ENCODE results near the gene RRP15. TPM values are rescaled to one million over a fixed set of nuclear protein-coding genes. Genes with fewer than 3 reads are reported as not detected.

RRP15 gene
- polyA plus RNA-seq, 1 experiment: 7.9 TPM

DNA sequence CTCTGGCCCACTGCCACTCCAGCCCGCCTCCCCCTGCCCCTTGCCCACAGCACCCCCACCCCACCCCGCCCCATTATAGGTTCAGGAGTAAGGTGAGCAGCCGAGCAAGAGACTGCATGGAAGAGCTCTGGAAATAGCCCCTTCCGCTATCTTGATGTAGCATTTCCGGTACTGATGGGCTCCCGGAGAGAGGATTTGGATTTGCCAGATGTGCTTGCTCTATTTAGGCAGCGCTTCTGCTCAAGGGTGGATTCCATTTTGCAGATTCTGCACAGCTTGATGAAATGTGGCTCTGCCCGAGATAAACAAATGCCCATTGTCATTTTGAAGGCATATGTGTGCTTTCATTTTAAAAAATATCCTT is 67.0 kb downstream of the RRP15 start:
- CTCF ChIA-PET: interaction anchor here (0.7 kb wide), 1 partner anchor 1433 kb away, joined by 4 read pairs; no protein-coding TSS in a partner anchor
- H3K9me3 ChIP-seq (ENCODE audit: control insufficient read depth, insufficient read depth, low read length): no peaks in the 10 kb centered on the region
- POLR2A ChIA-PET: no interaction called here
- H3K4me3 ChIP-seq (ENCODE audit: low read depth, low read length): no peak overlapping the region; the same call in 1 of the 2 replicates
- TF ChIP-seq, protein P1, sequence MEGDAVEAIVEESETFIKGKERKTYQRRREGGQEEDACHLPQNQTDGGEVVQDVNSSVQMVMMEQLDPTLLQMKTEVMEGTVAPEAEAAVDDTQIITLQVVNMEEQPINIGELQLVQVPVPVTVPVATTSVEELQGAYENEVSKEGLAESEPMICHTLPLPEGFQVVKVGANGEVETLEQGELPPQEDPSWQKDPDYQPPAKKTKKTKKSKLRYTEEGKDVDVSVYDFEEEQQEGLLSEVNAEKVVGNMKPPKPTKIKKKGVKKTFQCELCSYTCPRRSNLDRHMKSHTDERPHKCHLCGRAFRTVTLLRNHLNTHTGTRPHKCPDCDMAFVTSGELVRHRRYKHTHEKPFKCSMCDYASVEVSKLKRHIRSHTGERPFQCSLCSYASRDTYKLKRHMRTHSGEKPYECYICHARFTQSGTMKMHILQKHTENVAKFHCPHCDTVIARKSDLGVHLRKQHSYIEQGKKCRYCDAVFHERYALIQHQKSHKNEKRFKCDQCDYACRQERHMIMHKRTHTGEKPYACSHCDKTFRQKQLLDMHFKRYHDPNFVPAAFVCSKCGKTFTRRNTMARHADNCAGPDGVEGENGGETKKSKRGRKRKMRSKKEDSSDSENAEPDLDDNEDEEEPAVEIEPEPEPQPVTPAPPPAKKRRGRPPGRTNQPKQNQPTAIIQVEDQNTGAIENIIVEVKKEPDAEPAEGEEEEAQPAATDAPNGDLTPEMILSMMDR (IDR thresholded peaks at IDR 0.05; ENCODE audit: low read depth, low read length): no peak
- no peaks in the 10 kb centered on the region for H3K27me3 ChIP-seq (ENCODE audit: control insufficient read depth, insufficient read depth, low read length)
- DNase-seq (ENCODE audit: low read depth, low spot score): no peak
- H3K27ac ChIP-seq (ENCODE audit: low read depth, low read length): no peak overlapping the region

DNA sequence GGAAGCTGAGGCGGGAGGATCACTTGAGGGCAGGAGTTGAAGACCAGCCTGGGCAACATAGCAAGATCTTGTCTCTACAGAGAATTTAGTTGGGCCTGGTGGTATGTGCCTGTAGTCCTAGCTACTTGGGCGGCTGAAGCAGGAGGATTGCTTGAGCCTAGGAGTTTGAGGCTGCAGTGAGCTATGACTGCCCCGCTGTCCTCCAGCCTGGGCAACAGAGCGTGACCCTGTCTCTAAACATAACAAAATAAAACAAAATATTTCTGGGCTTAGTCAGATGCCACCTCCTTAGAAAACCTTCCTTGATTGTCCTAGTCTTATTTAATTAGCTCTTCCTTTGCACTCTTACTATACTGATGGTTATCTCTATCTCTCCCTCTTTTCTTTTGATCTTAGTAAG is 68.6 kb downstream of the RRP15 start:
- no peak overlapping the region for H3K27ac ChIP-seq (ENCODE audit: low read depth, low read length)
- DNase-seq (ENCODE audit: low read depth, low spot score): no peak
- ChIA-PET CTCF (interaction anchor here (1.0 to 1.6 kb wide), 3 partner anchors 8 to 193 kb away, joined by 3 to 4 read pairs (median 4); partner anchors contain the start of gene TGFB2), POLR2A (interaction anchor here (0.6 kb wide), 1 partner anchor 415 kb away, joined by 4 read pairs; no protein-coding TSS in a partner anchor)
- no peaks in the 10 kb centered on the region for H3K27me3 ChIP-seq (ENCODE audit: control insufficient read depth, insufficient read depth, low read length)
- TF ChIP-seq, protein P1 (IDR thresholded peaks at IDR 0.05; ENCODE audit: low read depth, low read length): no peak
- H3K4me3 ChIP-seq (ENCODE audit: low read depth, low read length): no peak overlapping the region
- H3K9me3 ChIP-seq (ENCODE audit: control insufficient read depth, insufficient read depth, low read length): no peaks in the 10 kb centered on the region

DNA sequence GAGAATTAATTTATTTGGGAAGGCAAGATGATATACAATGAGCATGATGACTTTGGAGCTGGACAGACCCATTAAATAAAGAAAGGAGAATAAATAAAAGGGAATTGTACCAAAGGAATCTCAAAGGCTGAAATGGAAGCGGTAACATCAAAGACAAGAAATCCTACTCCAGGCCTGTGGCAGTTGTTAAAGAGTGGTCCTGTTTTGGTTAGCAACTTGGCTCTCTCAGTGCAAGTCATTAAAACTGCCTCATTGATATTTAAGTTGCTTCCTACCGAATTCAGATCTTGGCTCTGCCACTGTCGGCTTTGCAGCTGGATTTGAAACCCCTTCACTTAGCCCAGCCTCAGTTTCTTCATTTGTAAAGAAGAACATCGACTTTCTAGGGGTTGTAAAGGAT is 70.2 kb downstream of the RRP15 start:
- ChIA-PET POLR2A (no interaction called here), CTCF (no interaction called here)
- H3K27ac ChIP-seq (ENCODE audit: low read depth, low read length): no peak overlapping the region
- no peaks in the 10 kb centered on the region for H3K9me3 ChIP-seq (ENCODE audit: control insufficient read depth, insufficient read depth, low read length)
- TF ChIP-seq, protein P1 (IDR thresholded peaks at IDR 0.05; ENCODE audit: low read depth, low read length): no peak
- no peaks in the 10 kb centered on the region for H3K27me3 ChIP-seq (ENCODE audit: control insufficient read depth, insufficient read depth, low read length)
- no peak for DNase-seq (ENCODE audit: low read depth, low spot score)
- no peak overlapping the region for H3K4me3 ChIP-seq (ENCODE audit: low read depth, low read length)

DNA sequence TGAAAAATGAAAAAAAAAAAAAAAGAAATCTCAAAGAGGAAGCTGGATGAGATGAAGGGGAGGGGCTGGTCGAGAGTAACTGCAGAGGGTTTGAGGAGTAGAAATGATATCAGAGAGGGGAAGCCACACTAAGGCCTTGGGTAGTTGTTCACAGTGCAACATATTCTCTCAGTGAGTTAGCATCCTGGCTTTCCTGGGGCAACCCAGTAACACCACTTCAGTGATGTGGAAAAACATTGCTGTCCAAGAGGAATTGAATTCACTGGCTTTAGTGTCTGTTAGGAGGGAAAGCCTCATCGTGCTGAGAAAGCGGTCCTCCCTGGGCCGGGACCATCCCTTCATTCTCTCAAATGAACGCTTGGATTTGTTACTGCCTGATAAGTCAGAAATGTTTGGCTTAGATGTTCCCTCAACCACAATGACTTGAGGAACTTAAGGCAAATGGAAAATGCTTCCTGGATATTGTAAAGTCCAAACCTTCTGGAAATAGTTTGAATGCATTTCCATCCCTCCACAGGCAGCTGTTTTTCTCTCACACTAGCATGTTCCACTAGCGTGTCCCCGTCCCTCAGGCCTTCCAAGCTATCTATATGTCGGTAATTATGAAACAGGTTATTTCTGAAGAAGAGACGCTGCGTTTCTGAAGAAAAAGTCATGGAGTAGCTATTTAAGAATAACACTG is 72.3 kb downstream of the RRP15 start:
- TF ChIP-seq, protein P1 (IDR thresholded peaks at IDR 0.05; ENCODE audit: low read depth, low read length): no peak
- no peak overlapping the region for H3K27ac ChIP-seq (ENCODE audit: low read depth, low read length)
- POLR2A ChIA-PET: interaction anchor here (0.8 kb wide), 1 partner anchor 12 kb away, joined by 3 read pairs; the partner anchor contains the start of gene TGFB2
- no peaks in the 10 kb centered on the region for H3K27me3 ChIP-seq (ENCODE audit: control insufficient read depth, insufficient read depth, low read length)
- H3K4me3 ChIP-seq (ENCODE audit: low read depth, low read length): no peak overlapping the region
- DNase-seq (ENCODE audit: low read depth, low spot score): no peak
- CTCF ChIA-PET: interaction anchor here (0.8 kb wide), 1 partner anchor 27 kb away, joined by 3 read pairs; no protein-coding TSS in a partner anchor
- H3K9me3 ChIP-seq (ENCODE audit: control insufficient read depth, insufficient read depth, low read length): no peaks in the 10 kb centered on the region

DNA sequence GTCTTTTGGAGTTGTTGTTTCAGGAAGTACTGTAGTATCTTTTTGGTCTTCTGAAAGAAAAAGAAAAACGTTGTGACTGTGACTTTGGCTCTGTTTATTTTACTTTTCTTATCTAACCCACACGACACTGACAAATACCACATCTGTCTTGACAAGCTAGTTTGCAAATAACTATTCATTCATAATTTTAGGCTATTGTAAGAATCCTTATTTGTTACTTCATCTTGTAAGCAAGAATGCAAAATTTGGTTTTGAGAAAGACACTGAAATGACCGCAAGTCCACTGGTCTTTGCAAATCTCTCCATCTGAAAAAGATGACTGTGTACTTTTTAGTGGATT is 72.8 kb downstream of the RRP15 start:
- Histone ChIP-seq H3K27ac (ENCODE audit: low read depth, low read length) (no peak overlapping the region), H3K4me3 (ENCODE audit: low read depth, low read length) (no peak overlapping the region), H3K27me3 (ENCODE audit: control insufficient read depth, insufficient read depth, low read length) (no peaks in the 10 kb centered on the region), H3K9me3 (ENCODE audit: control insufficient read depth, insufficient read depth, low read length) (no peaks in the 10 kb centered on the region)
- ChIA-PET POLR2A (interaction anchor here (0.8 kb wide), 1 partner anchor 13 kb away, joined by 3 read pairs; the partner anchor contains the start of gene TGFB2), CTCF (interaction anchor here (0.8 to 1.2 kb wide), 2 partner anchors 19 to 27 kb away, joined by 3 read pairs; no protein-coding TSS in a partner anchor)
- no peak for DNase-seq (ENCODE audit: low read depth, low spot score)
- TF ChIP-seq, protein P1 (IDR thresholded peaks at IDR 0.05; ENCODE audit: low read depth, low read length): no peak
